ENCODE results near the gene PPP2R5A. TPM values are rescaled to one million over a fixed set of nuclear protein-coding genes. Genes with fewer than 3 reads are reported as not detected.

The PPP2R5A gene
- polyA plus RNA-seq, 1 of the 3 experiments (the other 2 are of a cell fraction), result 5.4 TPM

DNA sequence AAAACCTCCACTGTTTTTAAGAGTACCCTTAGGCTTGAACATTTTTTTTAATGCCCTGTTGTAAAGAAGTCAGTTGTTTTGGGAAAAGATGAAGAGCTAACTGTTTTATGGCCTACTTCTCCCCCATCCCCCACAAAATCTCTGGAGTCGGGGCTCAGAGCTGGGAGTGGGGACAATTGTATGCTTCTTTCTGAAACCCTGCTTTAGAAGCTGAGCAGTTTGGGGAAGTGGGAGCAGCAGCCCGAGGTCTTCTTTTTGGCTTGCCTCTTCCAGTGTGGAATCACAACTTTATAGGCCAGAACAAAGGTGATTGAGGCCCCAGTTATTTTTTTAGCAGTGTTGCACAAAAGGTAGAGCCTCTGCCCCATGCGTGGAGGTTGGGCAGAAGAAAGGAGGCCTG lies 25.2 kb downstream of the PPP2R5A start:
- ChIA-PET POLR2A (no interaction called here), CTCF (interaction anchor here (0.8 to 2.5 kb wide), 3 partner anchors 26 to 240 kb away, joined by 3 to 13 read pairs (median 8); no protein-coding TSS in a partner anchor)
- no peaks in the 10 kb centered on the region; a peak in 1 of 4 replicates for H3K4me1 ChIP-seq (ENCODE audit: control insufficient read depth in 1 of 2, insufficient read depth in 2 of 2, low read depth in 1 of 2, low read length in 1 of 2)
- no peaks in the 10 kb centered on the region for H3K27me3 ChIP-seq (ENCODE audit: insufficient read depth)
- H4K20me1 ChIP-seq (ENCODE audit: insufficient read depth), result no peaks in the 10 kb centered on the region
- H3K4me2 ChIP-seq, result no peak overlapping the region
- H3K9ac ChIP-seq, result no peak overlapping the region
- H3K27ac ChIP-seq (ENCODE audit: low read depth in 2 of 2, low read length in 1 of 2), result no peak overlapping the region
- no peaks in the 10 kb centered on the region for H3F3A ChIP-seq (replicated peaks; ENCODE audit: insufficient read depth)
- H2AFZ ChIP-seq (ENCODE audit: low read depth), result no peak overlapping the region
- no peak overlapping the region for H3K4me3 ChIP-seq (ENCODE audit: low read depth in 2 of 2, low read length in 1 of 2)
- no peaks in the 10 kb centered on the region; the same call in none of the 2 replicates for H3K9me3 ChIP-seq
- TF ChIP-seq FOSL2 (IDR thresholded peaks at IDR 0.05; ENCODE audit: borderline replicate concordance, low read depth), result no peak
- TF ChIP-seq, protein P1, sequence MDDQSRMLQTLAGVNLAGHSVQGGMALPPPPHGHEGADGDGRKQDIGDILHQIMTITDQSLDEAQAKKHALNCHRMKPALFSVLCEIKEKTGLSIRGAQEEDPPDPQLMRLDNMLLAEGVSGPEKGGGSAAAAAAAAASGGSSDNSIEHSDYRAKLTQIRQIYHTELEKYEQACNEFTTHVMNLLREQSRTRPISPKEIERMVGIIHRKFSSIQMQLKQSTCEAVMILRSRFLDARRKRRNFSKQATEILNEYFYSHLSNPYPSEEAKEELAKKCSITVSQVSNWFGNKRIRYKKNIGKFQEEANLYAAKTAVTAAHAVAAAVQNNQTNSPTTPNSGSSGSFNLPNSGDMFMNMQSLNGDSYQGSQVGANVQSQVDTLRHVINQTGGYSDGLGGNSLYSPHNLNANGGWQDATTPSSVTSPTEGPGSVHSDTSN (IDR thresholded peaks at IDR 0.05), result no peak
- TF ChIP-seq JUND (IDR thresholded peaks at IDR 0.05), result no peak
- no peak for TF ChIP-seq NRF1 (IDR thresholded peaks at IDR 0.05; ENCODE audit: low read depth, low read length)
- no peak for TF ChIP-seq FOXJ3 (CRISPR knock-in tag; IDR thresholded peaks at IDR 0.05)
- TF ChIP-seq, protein P2, sequence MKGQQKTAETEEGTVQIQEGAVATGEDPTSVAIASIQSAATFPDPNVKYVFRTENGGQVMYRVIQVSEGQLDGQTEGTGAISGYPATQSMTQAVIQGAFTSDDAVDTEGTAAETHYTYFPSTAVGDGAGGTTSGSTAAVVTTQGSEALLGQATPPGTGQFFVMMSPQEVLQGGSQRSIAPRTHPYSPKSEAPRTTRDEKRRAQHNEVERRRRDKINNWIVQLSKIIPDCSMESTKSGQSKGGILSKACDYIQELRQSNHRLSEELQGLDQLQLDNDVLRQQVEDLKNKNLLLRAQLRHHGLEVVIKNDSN (IDR thresholded peaks at IDR 0.05; ENCODE audit: borderline replicate concordance, low read depth), result no peak
- no peak for TF ChIP-seq GATA2 (CRISPR knock-in tag; IDR thresholded peaks at IDR 0.05)
- TF ChIP-seq IRF3 (IDR thresholded peaks at IDR 0.05; ENCODE audit: low read depth, low read length), result no peak
- no peak for TF ChIP-seq RFX5 (IDR thresholded peaks at IDR 0.05; ENCODE audit: low read length)
- no peak for TF ChIP-seq NFIC (IDR thresholded peaks at IDR 0.05; ENCODE audit: borderline replicate concordance)
- no peak for TF ChIP-seq YY1 (IDR thresholded peaks at IDR 0.05; ENCODE audit: low read depth)
- no peak for TF ChIP-seq CTCF (IDR thresholded peaks at IDR 0.05)
- no peak for TF ChIP-seq RAD21 (IDR thresholded peaks at IDR 0.05; ENCODE audit: low read length)
- no peak for TF ChIP-seq FOXM1 (IDR thresholded peaks at IDR 0.05; ENCODE audit: low read depth)
- peaks cover 0 to 14% of the 10 kb centered on the region in 2 experiments for H3K36me3 ChIP-seq (replicated peaks in 1 of 2; ENCODE audit: control insufficient read depth in 1 of 2, insufficient read depth in 2 of 2, low read length in 1 of 2)
- WGBS (ENCODE audit: low lambda C conversion rate), result 100% methylated on average over 3 of the region's 3 CpGs
- H3K9me2 ChIP-seq, result no peaks in the 10 kb centered on the region
- DNase-seq, result no peak
- peaks cover 13% of the 10 kb centered on the region for H3K79me2 ChIP-seq (ENCODE audit: insufficient read depth)
